ENCODE measurements around the gene CCDC141.

Gene CCDC141

DNA sequence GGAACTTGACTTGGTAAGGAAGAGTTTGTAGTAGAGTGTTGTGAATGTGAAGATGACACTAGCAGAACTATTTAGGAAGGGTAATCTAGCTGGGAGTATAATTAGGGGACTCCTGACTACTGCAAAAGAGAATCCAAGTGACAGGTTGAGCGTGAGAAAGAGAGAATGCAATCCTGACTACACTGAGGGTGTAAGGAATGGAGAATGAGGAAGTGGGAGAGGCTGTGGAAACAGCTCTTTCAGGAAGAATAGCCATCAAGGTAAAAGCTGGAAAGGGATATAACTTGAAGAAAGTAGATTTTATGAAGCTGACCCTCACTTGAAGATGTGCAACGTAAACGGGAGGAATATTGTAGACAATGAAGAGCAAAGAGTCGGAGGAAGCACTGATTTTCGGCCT lies 201.6 kb downstream of the CCDC141 start:
- POLR2A ChIA-PET: no interaction called here
- H3K4me3 ChIP-seq (ENCODE audit: low read depth, low read length): no peak overlapping the region
- CTCF ChIA-PET: no interaction called here
- DNase-seq (ENCODE audit: low read depth, low spot score): no peak
- TF ChIP-seq, protein P1, sequence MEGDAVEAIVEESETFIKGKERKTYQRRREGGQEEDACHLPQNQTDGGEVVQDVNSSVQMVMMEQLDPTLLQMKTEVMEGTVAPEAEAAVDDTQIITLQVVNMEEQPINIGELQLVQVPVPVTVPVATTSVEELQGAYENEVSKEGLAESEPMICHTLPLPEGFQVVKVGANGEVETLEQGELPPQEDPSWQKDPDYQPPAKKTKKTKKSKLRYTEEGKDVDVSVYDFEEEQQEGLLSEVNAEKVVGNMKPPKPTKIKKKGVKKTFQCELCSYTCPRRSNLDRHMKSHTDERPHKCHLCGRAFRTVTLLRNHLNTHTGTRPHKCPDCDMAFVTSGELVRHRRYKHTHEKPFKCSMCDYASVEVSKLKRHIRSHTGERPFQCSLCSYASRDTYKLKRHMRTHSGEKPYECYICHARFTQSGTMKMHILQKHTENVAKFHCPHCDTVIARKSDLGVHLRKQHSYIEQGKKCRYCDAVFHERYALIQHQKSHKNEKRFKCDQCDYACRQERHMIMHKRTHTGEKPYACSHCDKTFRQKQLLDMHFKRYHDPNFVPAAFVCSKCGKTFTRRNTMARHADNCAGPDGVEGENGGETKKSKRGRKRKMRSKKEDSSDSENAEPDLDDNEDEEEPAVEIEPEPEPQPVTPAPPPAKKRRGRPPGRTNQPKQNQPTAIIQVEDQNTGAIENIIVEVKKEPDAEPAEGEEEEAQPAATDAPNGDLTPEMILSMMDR (IDR thresholded peaks at IDR 0.05; ENCODE audit: insufficient read depth, low read length, missing control alignments): no peak

DNA sequence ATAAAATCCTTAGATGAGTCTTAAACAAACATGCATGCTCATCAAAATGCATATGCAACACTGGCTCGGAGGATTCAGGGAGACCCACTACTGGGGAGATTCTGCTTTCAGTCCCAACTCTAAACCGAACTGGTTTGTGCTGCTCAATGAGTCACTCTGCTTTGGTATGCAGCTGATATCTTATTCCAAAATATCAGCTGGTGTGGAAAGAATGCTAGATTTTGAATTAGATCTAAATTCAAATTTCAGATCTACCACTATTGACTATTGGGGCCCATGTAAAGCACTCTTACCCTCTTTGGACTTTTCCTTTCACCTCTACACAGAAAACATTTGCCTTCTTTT lies 203.5 kb downstream of the CCDC141 start:
- ChIA-PET POLR2A (no interaction called here), CTCF (no interaction called here)
- TF ChIP-seq, protein P1 (IDR thresholded peaks at IDR 0.05; ENCODE audit: insufficient read depth, low read length, missing control alignments): no peak
- H3K4me3 ChIP-seq (ENCODE audit: low read depth, low read length): no peak overlapping the region
- DNase-seq (ENCODE audit: low read depth, low spot score): no peak

DNA sequence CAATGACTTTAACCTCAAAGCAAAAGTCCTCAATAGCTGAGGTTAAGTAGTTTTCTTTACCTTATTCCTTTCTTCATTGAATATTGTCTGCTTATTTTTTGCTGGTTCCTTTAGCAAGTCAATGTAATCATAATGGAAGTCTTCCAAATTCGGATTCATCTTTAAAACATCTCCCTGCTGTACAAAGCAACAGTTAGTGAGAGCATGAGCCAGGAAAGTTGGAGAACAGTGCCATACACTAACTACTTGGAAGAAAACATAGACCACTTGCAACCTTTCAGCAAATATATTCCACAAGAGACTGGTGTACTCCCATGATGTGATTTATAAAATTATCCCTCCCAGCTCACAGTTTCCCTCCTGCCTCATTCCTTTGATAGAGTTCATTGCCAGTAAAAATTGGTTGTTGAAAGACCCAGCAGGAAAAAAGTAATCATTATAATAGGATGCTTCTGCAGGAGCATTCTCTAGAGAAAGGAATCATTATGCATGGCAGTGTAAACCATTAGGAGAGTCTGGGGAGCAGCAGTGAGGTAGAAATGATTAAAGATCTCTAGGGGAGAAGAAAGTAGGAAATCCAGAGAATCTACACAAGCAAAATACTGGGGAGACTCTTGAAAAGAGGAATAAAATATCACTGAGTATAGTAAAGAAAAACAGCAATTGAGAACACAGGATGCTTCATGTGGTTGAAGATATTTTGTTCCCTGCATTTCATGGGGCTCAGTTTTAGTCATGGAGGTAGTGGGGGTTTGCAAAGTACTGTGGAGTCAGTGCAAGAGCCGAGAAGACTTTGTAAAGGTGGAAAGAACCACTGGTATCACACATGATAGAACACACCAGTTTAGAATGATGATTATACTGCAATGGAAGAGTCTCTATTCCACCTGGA lies 204.1 kb downstream of the CCDC141 start:
- POLR2A ChIA-PET: no interaction called here
- H3K4me3 ChIP-seq (ENCODE audit: low read depth, low read length): no peak overlapping the region
- CTCF ChIA-PET: interaction anchor here (0.8 to 1.4 kb wide), 2 partner anchors 21 to 146 kb away, joined by 3 read pairs; no protein-coding TSS in a partner anchor
- DNase-seq (ENCODE audit: low read depth, low spot score): peak; percentile 28
- TF ChIP-seq, protein P1 (IDR thresholded peaks at IDR 0.05; ENCODE audit: insufficient read depth, low read length, missing control alignments): no peak

DNA sequence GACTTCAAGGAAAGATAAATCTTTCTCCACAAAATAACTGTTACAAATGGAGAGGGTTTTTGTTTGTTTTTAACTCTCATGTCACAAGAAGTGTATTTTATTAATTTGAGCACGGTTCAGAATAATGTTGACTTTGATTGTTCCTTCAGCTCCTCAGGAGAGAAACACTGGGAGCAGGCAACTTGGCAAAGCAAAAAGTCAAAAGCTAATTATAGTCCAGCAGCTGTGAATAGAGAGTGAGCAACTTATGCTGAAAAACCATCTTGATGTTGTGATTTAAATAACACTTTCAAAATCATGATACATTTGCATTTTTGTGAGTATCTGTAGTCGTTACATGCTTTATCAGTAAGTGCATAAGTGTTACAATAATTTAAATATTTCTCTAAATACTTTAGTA lies 205.2 kb downstream of the CCDC141 start:
- DNase-seq (ENCODE audit: low read depth, low spot score): no peak
- no peak overlapping the region for H3K4me3 ChIP-seq (ENCODE audit: low read depth, low read length)
- CTCF ChIA-PET: interaction anchor here (0.8 to 1.4 kb wide), 2 partner anchors 20 to 145 kb away, joined by 3 read pairs; no protein-coding TSS in a partner anchor
- POLR2A ChIA-PET: no interaction called here
- TF ChIP-seq, protein P1 (IDR thresholded peaks at IDR 0.05; ENCODE audit: insufficient read depth, low read length, missing control alignments): no peak

DNA sequence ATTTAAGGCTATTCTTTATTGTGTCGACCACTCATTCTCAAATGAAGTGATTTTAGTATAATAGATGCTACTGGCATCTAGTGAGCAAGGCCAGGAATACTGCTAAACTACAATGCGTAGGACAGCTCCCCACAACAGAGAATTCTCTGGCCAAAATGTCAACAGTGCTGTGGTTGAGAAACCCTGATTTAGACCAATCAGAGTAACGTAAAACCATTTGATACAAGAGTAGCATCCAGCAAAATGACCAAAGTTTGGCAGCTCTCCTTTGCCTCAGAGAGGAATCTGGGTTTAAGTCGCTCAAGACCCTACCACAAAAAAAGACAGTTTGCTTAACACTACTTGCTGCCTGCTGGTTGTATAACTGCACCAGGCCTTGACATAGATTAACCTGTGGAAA lies 205.7 kb downstream of the CCDC141 start:
- TF ChIP-seq, protein P1 (IDR thresholded peaks at IDR 0.05; ENCODE audit: insufficient read depth, low read length, missing control alignments): no peak
- no peak for DNase-seq (ENCODE audit: low read depth, low spot score)
- CTCF ChIA-PET: interaction anchor here (1.4 kb wide), 1 partner anchor 144 kb away, joined by 3 read pairs; no protein-coding TSS in a partner anchor
- POLR2A ChIA-PET: no interaction called here
- H3K4me3 ChIP-seq (ENCODE audit: low read depth, low read length): no peak overlapping the region

DNA sequence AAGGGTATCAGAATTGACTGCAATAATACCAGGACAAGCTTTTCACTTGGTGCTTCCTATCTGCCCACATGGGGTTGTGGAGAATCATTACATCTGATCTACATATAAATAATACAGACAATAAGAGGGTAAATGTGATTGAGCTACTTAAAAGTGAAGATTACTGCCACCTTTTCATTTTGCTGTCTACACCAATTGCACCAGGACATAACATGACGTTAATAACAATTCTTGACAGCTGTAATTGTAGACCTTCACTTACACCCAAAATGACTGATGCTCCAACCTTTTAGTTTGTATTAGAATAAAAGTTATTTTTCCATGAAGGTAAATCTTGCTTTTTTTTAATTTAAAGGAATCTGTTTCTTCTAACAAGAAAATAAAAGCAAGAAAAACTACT lies 206.2 kb downstream of the CCDC141 start:
- ChIA-PET POLR2A (no interaction called here), CTCF (no interaction called here)
- TF ChIP-seq, protein P1 (IDR thresholded peaks at IDR 0.05; ENCODE audit: insufficient read depth, low read length, missing control alignments): no peak
- no peak overlapping the region for H3K4me3 ChIP-seq (ENCODE audit: low read depth, low read length)
- DNase-seq (ENCODE audit: low read depth, low spot score): no peak
